B cell (primary cell): ENCODE data around the gene C19orf33.

Experiments used
- EZH2 ChIP-seq: IDR thresholded peaks from 2 replicates; pipeline ENCODE4 v1.6.1; 2012; ENCODE audit warnings: borderline replicate concordance, low read depth, mild to moderate bottlenecking, moderate library complexity, low read length; ENCODE audit not compliant: insufficient read depth, poor library complexity, severe bottlenecking
- TF ChIP-seq, protein P1 (sequence below): fragments of 200-600 bp; IDR thresholded peaks from one replicate; pipeline ENCODE4 v1.8.0; 2022; ENCODE audit warnings: antibody characterized with exemption, mild to moderate bottlenecking

DNA sequence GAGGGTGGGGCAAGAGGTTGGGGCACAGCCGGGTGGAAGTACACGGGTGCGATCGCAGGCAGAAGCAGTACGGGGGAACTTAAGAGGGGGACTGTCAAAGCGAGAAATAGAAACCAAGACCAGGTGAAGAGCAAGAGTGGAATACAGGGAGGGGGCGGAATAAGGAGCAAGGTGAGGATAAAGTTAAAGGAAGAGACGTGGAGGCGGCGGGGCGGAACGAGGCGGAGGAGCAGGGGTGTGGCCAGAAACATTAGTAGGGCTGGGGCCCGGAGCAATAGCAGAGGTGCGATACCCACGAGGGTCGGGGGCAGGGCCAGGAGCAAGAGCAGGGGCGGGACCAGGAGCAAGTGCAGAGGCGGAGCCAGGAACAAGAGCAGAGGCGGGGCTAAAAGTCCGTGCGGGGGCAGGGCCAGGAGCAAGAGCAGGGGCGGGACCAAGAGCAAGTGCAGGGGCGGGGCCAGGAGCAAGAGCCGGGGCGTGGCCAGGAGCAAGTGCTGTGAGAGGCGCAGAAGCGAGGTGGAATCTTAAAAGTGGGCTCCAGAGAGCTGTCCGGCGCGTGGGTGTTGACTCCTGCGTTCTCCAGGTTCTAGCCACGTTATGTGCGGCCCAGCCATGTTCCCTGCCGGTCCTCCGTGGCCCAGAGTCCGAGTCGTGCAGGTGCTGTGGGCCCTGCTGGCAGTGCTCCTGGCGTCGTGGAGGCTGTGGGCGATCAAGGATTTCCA, 32.7 kb downstream of the C19orf33 start:
- TF ChIP-seq, protein P1, sequence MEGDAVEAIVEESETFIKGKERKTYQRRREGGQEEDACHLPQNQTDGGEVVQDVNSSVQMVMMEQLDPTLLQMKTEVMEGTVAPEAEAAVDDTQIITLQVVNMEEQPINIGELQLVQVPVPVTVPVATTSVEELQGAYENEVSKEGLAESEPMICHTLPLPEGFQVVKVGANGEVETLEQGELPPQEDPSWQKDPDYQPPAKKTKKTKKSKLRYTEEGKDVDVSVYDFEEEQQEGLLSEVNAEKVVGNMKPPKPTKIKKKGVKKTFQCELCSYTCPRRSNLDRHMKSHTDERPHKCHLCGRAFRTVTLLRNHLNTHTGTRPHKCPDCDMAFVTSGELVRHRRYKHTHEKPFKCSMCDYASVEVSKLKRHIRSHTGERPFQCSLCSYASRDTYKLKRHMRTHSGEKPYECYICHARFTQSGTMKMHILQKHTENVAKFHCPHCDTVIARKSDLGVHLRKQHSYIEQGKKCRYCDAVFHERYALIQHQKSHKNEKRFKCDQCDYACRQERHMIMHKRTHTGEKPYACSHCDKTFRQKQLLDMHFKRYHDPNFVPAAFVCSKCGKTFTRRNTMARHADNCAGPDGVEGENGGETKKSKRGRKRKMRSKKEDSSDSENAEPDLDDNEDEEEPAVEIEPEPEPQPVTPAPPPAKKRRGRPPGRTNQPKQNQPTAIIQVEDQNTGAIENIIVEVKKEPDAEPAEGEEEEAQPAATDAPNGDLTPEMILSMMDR: no peak
- no peak for TF ChIP-seq EZH2
